ENCODE results near the gene MYH9.
"Not testable (repeated sequence)": the region's sequence is repeated elsewhere in the genome, so short reads cannot be mapped to it uniquely, and the experiment has no call there.

The MYH9 gene

DNA sequence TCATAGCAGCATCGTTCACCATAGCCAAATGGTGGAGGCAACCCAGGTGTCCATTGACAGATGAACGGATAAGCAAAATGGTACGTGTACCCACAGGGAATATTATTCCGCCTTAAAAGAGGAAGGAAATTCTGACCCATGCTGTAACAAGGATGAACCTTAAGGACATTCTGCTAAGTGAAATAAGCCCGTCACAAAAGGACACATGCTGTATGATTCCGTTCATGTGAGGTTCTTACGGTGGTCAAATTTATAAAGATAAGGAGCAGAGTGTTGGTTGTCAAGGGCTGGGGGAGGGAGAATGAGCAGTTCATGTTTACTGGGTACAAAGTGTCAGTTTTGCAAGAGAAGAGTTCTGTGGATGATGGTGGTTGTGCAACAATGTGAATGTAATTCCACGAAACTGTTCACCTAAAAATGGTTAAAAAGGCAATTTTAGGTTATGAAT, 108.5 kb downstream of the MYH9 start:
- no peak for DNase-seq

DNA sequence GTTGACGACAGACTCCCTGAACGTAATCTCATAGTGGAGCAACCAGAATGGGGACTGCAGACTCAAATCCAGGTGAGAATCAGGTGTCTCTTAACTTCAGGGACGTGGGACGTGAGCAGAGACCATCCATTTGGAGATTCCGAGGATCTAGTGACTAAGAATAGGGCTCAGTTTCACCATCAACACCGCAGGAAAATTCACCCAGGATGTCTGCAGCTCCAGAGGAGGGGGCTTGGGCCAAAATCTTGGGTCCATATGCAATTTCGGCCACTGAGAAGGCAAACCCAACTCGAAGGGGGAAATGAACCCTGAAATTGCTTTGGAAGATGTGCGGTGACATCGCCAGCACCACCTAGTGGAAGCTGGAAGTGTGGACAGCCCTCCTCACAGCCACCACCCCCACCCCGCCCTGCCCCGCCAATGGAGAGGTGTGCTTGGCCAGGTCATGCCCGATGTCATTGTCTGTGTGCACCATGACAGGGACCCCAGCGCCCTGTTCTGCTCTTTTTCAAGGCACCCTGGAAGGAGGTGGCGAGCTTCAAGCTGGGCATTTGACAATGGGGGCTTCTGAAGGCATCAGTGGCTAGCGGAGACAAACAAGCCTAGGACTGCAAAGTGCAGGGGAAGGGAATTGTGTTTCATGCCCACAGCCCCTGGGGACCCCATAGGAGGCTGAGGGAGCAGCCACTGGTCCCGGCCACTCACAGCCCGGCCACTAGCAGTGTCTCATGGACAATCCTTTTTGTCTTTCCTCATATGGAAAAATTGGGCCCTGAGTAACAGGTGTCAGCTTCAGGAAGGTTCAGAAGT, 110.1 kb downstream of the MYH9 start:
- DNase-seq = peak in 28 of 51 donors; percentile 8 to 60 (median 29)

DNA sequence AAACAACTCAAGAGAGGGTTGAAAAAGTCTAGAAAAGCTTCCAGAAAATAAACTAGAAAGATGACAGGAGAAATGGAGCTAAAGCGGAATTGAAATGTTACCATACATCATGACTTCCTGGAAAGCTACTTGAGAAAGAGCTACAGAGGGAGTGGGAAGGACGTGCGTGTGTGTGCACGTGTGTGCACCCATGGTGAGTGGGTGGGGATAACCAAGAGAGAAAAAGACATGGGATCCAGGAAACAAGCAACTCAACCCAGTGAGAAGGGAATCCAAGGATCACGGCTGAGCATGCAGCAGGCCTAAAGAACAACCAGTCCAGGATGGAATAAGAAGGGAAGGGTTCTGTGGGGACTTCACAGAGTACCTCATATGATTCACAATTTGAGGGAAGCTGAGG, 113.2 kb downstream of the MYH9 start:
- no peak for DNase-seq

DNA sequence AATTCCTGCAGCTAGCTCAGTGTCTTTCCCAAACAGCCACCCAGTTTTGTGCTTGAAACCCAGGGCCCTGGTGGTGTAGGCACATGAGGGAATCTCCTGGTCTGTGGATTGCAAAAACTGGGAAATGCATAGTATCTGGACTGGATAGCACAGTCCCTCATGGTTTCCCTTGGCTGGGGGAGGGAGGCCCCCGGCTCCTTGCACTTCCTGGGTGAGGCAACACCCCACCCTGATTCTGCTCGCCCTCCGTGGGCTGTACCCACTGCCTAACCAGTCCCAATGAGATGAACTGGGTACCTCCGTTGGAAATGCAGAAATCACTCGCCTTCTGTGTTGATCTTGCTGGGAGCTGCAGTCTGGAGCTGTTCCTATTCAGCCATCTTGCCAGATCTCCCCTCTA, 115.8 kb downstream of the MYH9 start:
- not testable (repeated sequence) for DNase-seq

DNA sequence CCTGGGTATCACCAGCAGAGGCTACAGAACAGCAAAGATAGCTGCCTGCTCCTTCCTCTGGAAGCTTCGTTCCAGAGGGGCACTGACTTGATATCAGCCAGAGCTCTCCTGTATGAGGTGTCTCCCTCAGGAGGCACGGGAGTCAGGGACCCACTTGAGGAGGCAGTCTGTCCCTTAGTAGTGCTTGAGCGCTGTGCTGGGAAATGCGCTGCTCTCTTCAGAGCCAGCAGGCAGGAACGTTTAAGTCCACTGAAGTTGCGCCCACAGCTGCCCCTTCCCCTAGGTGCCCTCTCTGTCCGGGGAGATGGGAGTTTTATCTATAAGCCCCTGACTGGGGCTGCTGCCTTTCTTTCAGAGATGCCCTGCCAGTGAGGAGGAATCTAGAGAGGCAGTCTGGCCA, 116.5 kb downstream of the MYH9 start:
- not testable (repeated sequence) for DNase-seq

- no peak for DNase-seq
Measured at GRCh38 chr22:36267896-36268485, 119.8 kb downstream of the MYH9 start.

- no peak for DNase-seq
Measured at GRCh38 chr22:36267058-36267457, 120.7 kb downstream of the MYH9 start.

DNA sequence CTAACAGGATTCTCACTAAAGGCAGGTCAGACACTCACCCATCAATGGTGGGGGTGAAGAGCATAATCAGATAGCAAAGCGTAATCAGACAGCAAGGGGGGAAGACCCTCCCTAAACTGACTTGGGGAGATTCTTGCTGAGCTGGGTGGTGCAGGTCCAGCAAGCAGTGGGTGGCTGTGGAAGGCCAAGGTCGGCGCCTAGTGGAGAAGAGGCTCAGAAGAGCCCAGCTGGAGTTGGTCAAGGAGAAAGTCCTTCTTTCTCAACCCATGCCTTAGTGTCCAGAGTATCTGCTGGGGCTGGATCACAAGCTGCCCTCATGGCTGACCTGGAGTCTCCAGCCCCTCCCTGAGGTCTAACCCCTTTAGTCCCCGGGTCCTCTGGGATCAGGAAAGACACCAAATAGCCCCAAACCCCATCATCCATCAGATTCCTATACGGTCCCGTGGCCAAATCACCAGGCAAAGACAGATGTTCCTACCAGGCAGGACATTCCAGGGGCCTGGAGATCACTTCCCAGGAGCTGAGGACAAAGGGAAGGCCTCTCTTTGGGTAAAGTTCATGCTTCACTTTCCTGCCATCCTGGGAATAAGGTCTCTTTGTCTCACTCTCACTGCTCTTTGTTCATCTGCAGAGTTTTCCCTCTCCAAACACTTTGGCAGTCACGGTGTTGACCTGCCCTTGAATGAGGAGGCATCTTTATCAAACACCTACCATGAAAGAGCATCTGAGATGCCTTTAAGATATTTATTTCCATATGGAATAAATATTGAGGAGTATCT, 123.7 kb downstream of the MYH9 start:
- DNase-seq = not testable (repeated sequence)

GRCh38 chr22:36263216-36263673, 124.5 kb downstream of the MYH9 start:
- DNase-seq = not testable (repeated sequence)

DNA sequence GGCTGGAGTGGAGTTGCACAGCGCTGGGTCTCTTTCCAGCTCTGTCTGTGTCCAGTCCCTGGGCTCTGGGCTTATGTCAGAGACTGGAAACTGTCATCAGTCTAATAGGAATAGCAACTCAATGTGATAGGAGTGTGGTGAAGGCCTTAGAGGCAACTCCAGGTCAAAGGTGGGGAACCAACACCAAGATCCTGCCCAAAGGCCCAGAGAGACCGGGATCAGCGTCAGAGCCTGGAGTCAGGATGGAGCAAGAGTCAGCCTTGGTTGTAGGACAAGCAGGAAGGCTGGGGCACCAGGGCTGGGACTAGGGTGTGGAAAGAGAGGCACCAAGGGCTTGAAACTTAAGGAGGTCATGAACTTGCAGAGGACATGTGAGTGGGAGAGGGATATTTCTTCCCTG, 125.5 kb downstream of the MYH9 start:
- not testable (repeated sequence) for DNase-seq

DNA sequence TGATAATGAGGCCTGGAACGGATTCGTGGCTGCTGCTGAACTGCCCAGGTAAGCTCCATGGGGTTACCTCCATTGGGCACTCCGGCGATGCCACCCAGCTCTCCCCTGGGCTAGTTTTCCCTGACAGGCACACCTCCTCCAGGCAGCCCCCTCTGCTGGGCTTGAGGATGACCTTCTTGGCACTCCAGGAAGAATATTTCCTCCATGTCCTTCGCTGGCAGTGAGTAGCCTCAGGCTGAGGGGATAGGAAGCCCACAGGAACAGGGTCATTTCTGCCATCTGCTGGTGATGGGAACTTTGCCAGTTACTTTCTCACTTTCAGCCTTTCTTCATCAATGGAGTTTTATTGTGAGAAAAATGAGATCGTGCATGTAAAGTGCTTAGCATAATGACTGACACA, 126.1 kb downstream of the MYH9 start:
- not testable (repeated sequence) for DNase-seq

DNA sequence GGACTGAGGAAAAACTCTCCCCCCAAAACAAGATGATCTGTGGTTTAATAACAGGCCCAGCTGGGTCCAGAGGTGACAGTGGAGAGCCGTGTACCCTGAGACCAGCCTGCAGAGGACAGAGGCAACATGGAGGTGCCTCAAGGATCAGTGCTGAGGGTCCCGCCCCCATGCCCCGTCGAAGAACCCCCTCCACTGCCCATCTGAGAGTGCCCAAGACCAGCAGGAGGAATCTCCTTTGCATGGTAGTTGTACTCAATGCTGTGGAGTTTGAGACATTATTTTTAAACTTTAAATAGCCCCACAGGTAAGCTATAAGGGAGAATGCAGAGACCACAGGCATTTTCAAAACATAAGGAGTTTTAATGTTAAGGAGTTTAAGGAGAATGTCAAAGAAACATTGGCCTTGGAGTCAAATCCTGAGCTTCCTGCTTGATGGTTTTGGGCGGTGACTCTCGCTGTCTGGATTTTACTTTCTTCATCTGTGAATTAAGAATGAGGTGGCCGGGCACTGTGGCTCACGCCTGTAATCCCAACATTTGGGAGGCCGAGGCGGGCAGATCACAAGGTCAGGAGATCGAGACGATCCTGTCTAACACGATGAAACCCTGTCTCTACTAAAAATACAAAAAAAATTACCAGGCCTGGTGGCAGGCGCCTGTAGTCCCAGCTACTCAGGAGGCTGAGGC, 128.0 kb downstream of the MYH9 start:
- no peak for DNase-seq

DNA sequence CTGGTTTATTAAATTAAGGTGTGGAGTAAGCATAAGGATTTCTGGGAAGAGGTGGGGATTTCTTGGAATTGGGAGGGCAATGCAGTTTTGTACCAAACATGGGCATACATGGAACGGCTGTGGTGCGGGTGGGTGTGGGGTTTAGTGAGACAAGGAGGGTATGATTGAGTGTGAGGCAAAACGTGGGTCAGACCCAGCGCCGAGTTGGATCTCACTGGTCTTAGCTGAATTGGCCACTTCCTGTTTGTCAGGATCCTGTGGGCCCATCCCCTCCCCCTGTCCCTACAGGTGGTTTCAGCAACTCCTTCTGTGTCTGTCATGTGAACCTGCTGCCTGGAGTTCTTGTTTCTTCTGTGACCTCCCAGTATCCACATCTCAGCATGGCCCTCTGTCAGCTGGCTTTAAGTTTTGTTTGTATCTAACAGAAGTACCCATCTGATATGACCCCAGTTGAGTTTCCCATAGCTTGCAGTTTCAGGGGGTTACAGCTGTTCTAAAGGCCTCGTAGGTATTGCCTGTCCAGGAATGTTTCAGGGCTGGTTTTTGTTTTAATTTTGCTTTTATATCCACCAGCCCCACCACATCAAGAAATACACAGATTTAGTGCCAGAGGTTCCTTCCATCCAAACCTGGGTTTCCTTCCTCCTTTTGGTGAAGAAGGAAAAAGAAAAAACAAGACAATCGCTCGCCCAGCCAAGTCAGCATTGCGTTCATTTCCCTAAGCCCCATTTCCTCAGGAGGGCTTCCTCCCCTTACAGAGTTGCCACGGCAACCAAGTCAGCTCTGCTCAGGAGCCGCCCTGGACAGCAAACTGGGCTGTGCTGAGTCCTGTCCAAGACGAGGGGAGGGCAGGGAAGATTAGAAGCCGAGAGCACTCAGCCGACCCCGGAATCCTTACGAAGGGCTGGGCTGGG, 128.8 kb downstream of the MYH9 start:
- peak in 7 of 51 donors; percentile 10 to 51 (median 28) for DNase-seq

- no peak for DNase-seq
Measured at GRCh38 chr22:36257948-36258670, 129.7 kb downstream of the MYH9 start.

GRCh38 chr22:36257308-36257707, 130.5 kb downstream of the MYH9 start:
- no peak for DNase-seq

- no peak for DNase-seq
Measured at GRCh38 chr22:36256478-36256877, 131.3 kb downstream of the MYH9 start.

DNA sequence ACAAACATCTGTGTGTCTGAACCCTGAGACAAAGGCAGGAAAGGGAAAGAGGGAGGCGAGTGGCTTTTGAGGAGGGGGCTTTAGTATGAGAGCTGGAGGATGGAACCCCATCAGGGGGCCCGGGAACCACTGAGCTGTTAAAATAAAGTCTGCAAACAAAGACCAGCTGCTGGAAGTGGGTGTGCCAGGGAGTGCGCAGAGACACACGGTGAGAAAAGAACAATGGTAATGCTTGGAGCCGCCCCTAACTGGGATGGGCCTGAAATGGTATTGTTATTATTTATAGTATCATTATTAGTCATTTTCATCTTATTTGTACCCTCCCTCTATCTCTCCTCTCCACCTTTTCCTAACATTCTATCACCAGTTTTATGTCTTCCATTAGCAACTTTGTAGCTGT, 132.2 kb downstream of the MYH9 start:
- DNase-seq = not testable (repeated sequence)

DNA sequence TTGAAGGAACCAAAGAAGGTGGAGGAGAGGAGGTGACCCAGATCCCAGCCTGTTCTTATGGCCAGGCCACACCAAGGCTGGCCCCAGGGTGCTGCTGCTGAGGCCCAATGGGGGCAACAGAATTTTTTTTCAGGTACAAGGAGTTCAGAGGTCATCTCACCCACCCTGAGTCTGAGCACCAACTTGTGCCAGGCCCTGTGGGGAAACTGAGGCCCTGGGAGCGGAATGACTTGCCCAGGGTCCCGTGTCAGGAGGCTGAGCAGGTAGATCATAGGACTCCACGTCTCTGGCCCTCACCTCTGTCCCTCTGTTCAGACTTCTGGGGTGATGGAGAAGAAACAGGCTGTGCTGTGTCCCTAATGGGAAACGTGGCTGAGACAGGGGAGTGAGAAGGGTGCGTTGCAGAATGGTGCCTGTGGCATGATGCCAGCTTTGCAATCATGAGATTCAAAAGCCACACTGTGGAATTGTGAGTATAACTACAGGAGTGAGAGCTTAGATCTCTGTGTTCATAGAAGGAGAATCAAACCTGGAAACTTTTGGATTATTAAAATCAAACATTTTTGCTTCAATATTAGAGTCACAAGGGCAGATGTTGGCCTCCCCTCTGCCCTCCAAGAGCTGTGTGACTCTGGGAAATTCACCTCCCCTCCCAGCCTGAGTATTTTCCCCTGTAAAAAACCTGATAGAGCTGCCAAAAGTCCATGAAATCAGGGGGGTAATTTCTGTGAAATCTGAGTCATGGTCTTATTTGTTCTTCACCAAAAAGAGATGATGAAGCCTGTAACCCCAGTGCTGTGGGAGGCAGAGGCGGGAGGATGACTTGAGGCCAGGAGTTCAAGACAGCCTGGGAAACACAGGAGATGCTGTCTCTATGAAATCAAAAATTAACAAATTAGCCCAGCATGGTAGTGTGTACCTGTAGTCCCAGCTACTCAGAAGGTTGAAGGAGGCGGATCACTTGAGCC, 134.0 kb downstream of the MYH9 start:
- DNase-seq = peak in 1 of 51 donors; percentile 42
